H1 (cell line): ENCODE measurements around the gene CDH2. TPM values are rescaled to one million over a fixed set of nuclear protein-coding genes. Genes with fewer than 3 reads are reported as not detected.

Source experiments
- CTCF ChIA-PET: fragments of 300-600 bp; sonication (Branson Sonifier 250); formaldehyde crosslinking; loops from one replicate; lab custom pipeline; 2021; ENCODE audit not compliant: partially characterized antibody; lab: Charles Lee
- POLR2A ChIA-PET: fragments of 300-600 bp; sonication (Branson Sonifier 250); formaldehyde crosslinking; loops from one replicate; lab custom pipeline; 2021; ENCODE audit warnings: inconsistent platforms; ENCODE audit not compliant: partially characterized antibody; lab: Charles Lee
- DNase-seq, 2 experiments: peaks; one replicate each; pipeline versions ENCODE4 v3.0.0 to v3.0.0-alpha.2; 2010 to 2022; ENCODE audit warnings: low spot score in 2 of 2, low read depth in 1 of 2, mixed read lengths in 1 of 2
- FAIRE-seq: peaks from 2 replicates; lab custom pipeline; 2011; peaks lifted over from hg19 to GRCh38; lab: Jason Lieb, UNC
- H2AFZ ChIP-seq: 2 replicates; pipeline ENCODE4 v1.8.1; 2012; ENCODE audit warnings: low read length, inconsistent platforms
- H2AK5ac ChIP-seq: 2 replicates; pipeline ENCODE4 v1.6.1; 2013; ENCODE audit warnings: low read depth, low read length
- H2BK120ac ChIP-seq: replicated peaks from 2 replicates; pipeline ENCODE3; 2013; ENCODE audit warnings: low read depth, low read length, inconsistent platforms
- H2BK12ac ChIP-seq: 2 replicates; pipeline ENCODE4 v1.6.1; 2013; ENCODE audit warnings: low read depth, low read length
- H2BK15ac ChIP-seq: 2 replicates; pipeline ENCODE4 v1.6.1; 2013; ENCODE audit warnings: low read length
- H2BK20ac ChIP-seq: 2 replicates; pipeline ENCODE4 v1.6.1; 2013; ENCODE audit warnings: low read length
- H2BK5ac ChIP-seq: 2 replicates; pipeline ENCODE4 v1.6.1; 2013; ENCODE audit warnings: low read depth, low read length
- H3K14ac ChIP-seq: 2 replicates; pipeline ENCODE4 v1.6.1; 2013; ENCODE audit warnings: inconsistent platforms; ENCODE audit not compliant: insufficient read length
- H3K18ac ChIP-seq: 2 replicates; pipeline ENCODE4 v1.6.1; 2013; ENCODE audit warnings: low read length; ENCODE audit errors: extremely low read depth
- H3K23ac ChIP-seq: 2 replicates; pipeline ENCODE4 v1.6.1; 2013; ENCODE audit warnings: inconsistent platforms; ENCODE audit not compliant: insufficient read length
- H3K23me2 ChIP-seq: 2 replicates; pipeline ENCODE4 v1.6.1; 2013; ENCODE audit warnings: low read depth, low read length
- H3K27ac ChIP-seq: 2 replicates; pipeline ENCODE4 v1.6.1; 2011; ENCODE audit warnings: low read depth, low read length, inconsistent platforms
- H3K27me3 ChIP-seq, 4 experiments: replicated peaks in 1 of 4; 1 replicate in 1 of 4; 2 replicates in 3 of 4; pipeline versions ENCODE4 v1.6.1 to v1.8.1; 2011 to 2013; ENCODE audit warnings: low read length in 3 of 4, mild to moderate bottlenecking in 3 of 4, inconsistent platforms in 2 of 4, mixed read lengths in 2 of 4, moderate library complexity in 1 of 4; ENCODE audit not compliant: control insufficient read depth in 3 of 4, insufficient read depth in 3 of 4; ENCODE audit errors: extremely low read depth in 1 of 4
- H3K36me3 ChIP-seq, 4 experiments: 2 replicates each; pipeline versions ENCODE4 v1.6.1 to v1.8.1; 2011 to 2013; ENCODE audit warnings: mild to moderate bottlenecking in 4 of 4, low read length in 3 of 4, moderate library complexity in 2 of 4, control low read depth in 1 of 4, inconsistent platforms in 1 of 4; ENCODE audit not compliant: insufficient read depth in 4 of 4, control insufficient read depth in 2 of 4
- H3K4ac ChIP-seq: replicated peaks from 2 replicates; pipeline ENCODE3; 2013; ENCODE audit warnings: low read length, low read depth, mixed read lengths, inconsistent platforms; ENCODE audit not compliant: insufficient read length
- H3K4me1 ChIP-seq, 4 experiments: replicated peaks in 1 of 4; 1 replicate in 1 of 4; 2 replicates in 3 of 4; pipeline versions ENCODE4 v1.6.1 to v1.8.1; 2011 to 2013; ENCODE audit warnings: low read length in 3 of 4, inconsistent platforms in 2 of 4, mixed read lengths in 1 of 4; ENCODE audit not compliant: insufficient read depth in 4 of 4, control insufficient read depth in 3 of 4
- H3K4me2 ChIP-seq, 2 experiments: 2 replicates each; pipeline versions ENCODE4 v1.6.1 to v1.8.1; 2011 to 2013; ENCODE audit warnings: low read depth in 2 of 2, low read length in 2 of 2, control low read depth in 1 of 2, inconsistent platforms in 1 of 2, mild to moderate bottlenecking in 1 of 2; ENCODE audit not compliant: insufficient read depth in 1 of 2
- H3K4me3 ChIP-seq, 4 experiments: fragments of 200-600, 300-600 bp in 1 of 4; sonication (generic), shearing (Covaris generic), sonication (Bioruptor Twin) in 1 of 4; 2 replicates each; pipeline versions ENCODE4 v1.5.1 to v1.8.1; 2011 to 2016; ENCODE audit warnings: low read length in 4 of 4, low read depth in 3 of 4, control low read depth in 2 of 4, inconsistent platforms in 2 of 4, mild to moderate bottlenecking in 2 of 4, mixed read lengths in 1 of 4, moderate library complexity in 1 of 4; ENCODE audit not compliant: insufficient read depth in 2 of 4; ENCODE audit errors: extremely low read depth in 1 of 4
- H3K56ac ChIP-seq: replicated peaks from 2 replicates; pipeline ENCODE3; 2013; ENCODE audit warnings: low read depth, mild to moderate bottlenecking, mixed read lengths, low read length, inconsistent platforms; ENCODE audit not compliant: insufficient read length
- H3K79me1 ChIP-seq: 2 replicates; pipeline ENCODE4 v1.6.1; 2013; ENCODE audit warnings: low read depth, low read length, control low read depth
- H3K79me2 ChIP-seq, 2 experiments: 2 replicates each; pipeline versions ENCODE4 v1.6.1 to v1.8.1; 2012 to 2013; ENCODE audit warnings: low read length in 2 of 2, mild to moderate bottlenecking in 2 of 2, inconsistent platforms in 1 of 2; ENCODE audit not compliant: insufficient read depth in 2 of 2, control insufficient read depth in 1 of 2
- H3K9ac ChIP-seq, 4 experiments: replicated peaks in 1 of 4; 1 replicate in 1 of 4; 2 replicates in 3 of 4; pipeline versions ENCODE4 v1.6.1 to v1.8.1; 2011 to 2013; ENCODE audit warnings: low read depth in 3 of 4, low read length in 3 of 4, control low read depth in 2 of 4, mild to moderate bottlenecking in 2 of 4, moderate library complexity in 2 of 4, inconsistent platforms in 1 of 4; ENCODE audit errors: extremely low read depth in 1 of 4
- H3K9me3 ChIP-seq, 2 experiments: 2 replicates each; pipeline versions ENCODE4 v1.6.1 to v1.8.1; 2012 to 2013; ENCODE audit warnings: mild to moderate bottlenecking in 2 of 2, moderate library complexity in 2 of 2, control low read depth in 1 of 2, inconsistent platforms in 1 of 2, low read depth in 1 of 2, low read length in 1 of 2, mixed read lengths in 1 of 2; ENCODE audit not compliant: insufficient read depth in 2 of 2
- H4K20me1 ChIP-seq, 2 experiments: replicated peaks in 1 of 2; 2 replicates each; pipeline versions ENCODE3 to v1.8.1; 2011 to 2013; ENCODE audit warnings: inconsistent platforms in 2 of 2, low read length in 2 of 2, mild to moderate bottlenecking in 1 of 2; ENCODE audit not compliant: insufficient read depth in 2 of 2, control insufficient read depth in 1 of 2
- H4K5ac ChIP-seq: 2 replicates; pipeline ENCODE4 v1.6.1; 2013; ENCODE audit warnings: low read length, low read depth, mixed read lengths, inconsistent platforms; ENCODE audit not compliant: insufficient read length
- H4K8ac ChIP-seq: 2 replicates; pipeline ENCODE4 v1.8.0; 2013; ENCODE audit warnings: mild to moderate bottlenecking, moderate library complexity, low read length, inconsistent platforms; ENCODE audit not compliant: insufficient read depth; ENCODE audit errors: extremely low read depth
- H4K91ac ChIP-seq: replicated peaks from 2 replicates; pipeline ENCODE3; 2013; ENCODE audit warnings: low read length, mixed read lengths, inconsistent platforms; ENCODE audit not compliant: insufficient read length
- CREB1 ChIP-seq: IDR thresholded peaks from 2 replicates; pipeline ENCODE4 v1.6.1; 2012; ENCODE audit warnings: inconsistent platforms
- EP300 ChIP-seq, 2 experiments: IDR thresholded peaks; 1 replicate in 1 of 2; 2 replicates in 1 of 2; pipeline ENCODE4 v1.6.1; 2011 to 2012; ENCODE audit warnings: low read depth in 2 of 2, low read length in 2 of 2, mild to moderate bottlenecking in 2 of 2, borderline replicate concordance in 1 of 2, inconsistent platforms in 1 of 2, moderate library complexity in 1 of 2
- GABPA ChIP-seq: IDR thresholded peaks from 2 replicates; pipeline ENCODE4 v1.6.1; 2011; ENCODE audit warnings: mild to moderate bottlenecking, low read length, moderate library complexity, borderline replicate concordance; ENCODE audit not compliant: insufficient read depth
- KDM5A ChIP-seq: fragments of 200-600 bp; IDR thresholded peaks from 2 replicates; pipeline ENCODE4 v1.7.1; 2012; ENCODE audit warnings: mild to moderate bottlenecking, low read length, inconsistent platforms, mixed read lengths
- NANOG ChIP-seq: IDR thresholded peaks from 2 replicates; pipeline ENCODE4 v1.6.1; 2011; ENCODE audit warnings: low read length, low read depth, mild to moderate bottlenecking, inconsistent platforms; ENCODE audit not compliant: insufficient read depth, poor library complexity, severe bottlenecking
- SIRT6 ChIP-seq: IDR thresholded peaks from one replicate; pipeline ENCODE4 v1.7.1; 2012; ENCODE audit warnings: low read length, inconsistent platforms
- TEAD4 ChIP-seq: IDR thresholded peaks from 2 replicates; pipeline ENCODE4 v1.6.1; 2012; ENCODE audit warnings: low read depth, low read length, inconsistent platforms, mixed read lengths
- YY1 ChIP-seq: IDR thresholded peaks from 2 replicates; pipeline ENCODE4 v1.6.1; 2011; ENCODE audit warnings: low read depth, mild to moderate bottlenecking, low read length
- WGBS, 2 experiments: shearing (Covaris generic) in 1 of 2; methylation state at CpG; one replicate each; pipeline versions ENCODE4 v1.1.6 to v1.1.7; 2013 to 2015; ENCODE audit warnings: low lambda C conversion rate in 2 of 2, mixed read lengths in 2 of 2, inconsistent platforms in 1 of 2, low coverage in 1 of 2, missing lambda C conversion rate in 1 of 2; ENCODE audit not compliant: insufficient replicate concordance in 2 of 2, insufficient coverage in 1 of 2, insufficient read length in 1 of 2; ENCODE audit errors: extremely low coverage in 1 of 2, missing lambda C conversion rate in 1 of 2; 5-methylcytosine and 5-hydroxymethylcytosine counted together
- polyA plus RNA-seq, 7 experiments: library from polyadenylated mRNA; depleted of rRNA in 3 of 7; stranded (reverse) in 5 of 7; unstranded in 2 of 7; fragments of >200 nt in 5 of 7; fragments of 200-250 nt in 2 of 7; gene quantifications; 1 replicate in 5 of 7; 2 replicates in 1 of 7; 4 replicates in 1 of 7; pipeline versions ENCODE4 v1.2.1 to v1.2.3, GENCODE V29; 2011 to 2013; ENCODE audit warnings: missing spikeins in 2 of 7, mixed read lengths in 2 of 7
- total RNA-seq: library from RNA; stranded (reverse); fragmentation: NEBNext Ultra II Directional; extraction: Animal tissue kit (Norgen Biotek cat#: 25700); gene quantifications from 2 replicates; pipeline ENCODE4 v1.2.1, GENCODE V29; 2021

The CDH2 gene
- total and polyA plus RNA-seq, 2 of the 8 experiments (the other 6 are each of a cell fraction or from before 2014, with no cell fraction given): 15.0 to 56.5 TPM

DNA sequence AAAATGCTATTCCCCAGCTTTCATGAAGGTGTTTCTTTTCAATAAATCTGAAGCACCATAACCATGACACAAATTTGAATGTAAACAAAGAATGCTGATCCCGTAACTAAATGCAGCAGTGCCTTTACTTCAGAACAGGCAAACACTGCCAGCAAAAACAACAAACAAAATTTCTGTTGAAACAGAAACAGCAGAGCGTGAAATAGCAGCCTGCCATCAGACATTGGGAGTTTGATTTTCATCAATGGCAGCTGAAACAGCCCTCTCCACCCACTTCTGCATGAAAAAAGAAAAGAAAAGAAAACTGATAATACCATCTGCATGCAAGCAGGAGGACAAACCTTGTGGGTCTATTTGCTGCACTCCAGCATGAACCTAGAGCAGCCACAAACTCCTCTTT lies 128.3 kb downstream of the CDH2 start:
- Histone ChIP-seq H3K14ac (no peak overlapping the region), H3K23me2 (no peaks in the 10 kb centered on the region), H3K9me3 (peaks cover 0 to 3% of the 10 kb centered on the region in 2 experiments; a peak in 1 of 4 replicates), H2AFZ (no peak overlapping the region), H4K5ac (no peak overlapping the region), H3K18ac (no peak overlapping the region), H4K91ac (no peak overlapping the region), H3K56ac (no peak overlapping the region), H2BK5ac (no peak overlapping the region), H2BK12ac (no peak overlapping the region), H3K23ac (no peak overlapping the region), H3K4me2 (0 out of 4 replicates have a peak overlapping the region, but pooled peaks of 1 of the 2 experiments have one; percentile 23), H4K20me1 (no peaks in the 10 kb centered on the region), H3K4ac (no peak overlapping the region), H3K79me1 (no peaks in the 10 kb centered on the region), H3K4me3 (no peak overlapping the region), H3K79me2 (no peaks in the 10 kb centered on the region), H3K27me3 (no peaks in the 10 kb centered on the region), H3K36me3 (no peaks in the 10 kb centered on the region), H3K4me1 (peaks cover 0 to 20% (median 3%) of the 10 kb centered on the region in 4 experiments; a peak in 2 of 7 replicates), H2BK15ac (no peak overlapping the region), H4K8ac (no peak overlapping the region), H2AK5ac (no peak overlapping the region), H2BK120ac (no peak overlapping the region), H3K27ac (no peak overlapping the region), H3K9ac (no peak overlapping the region), H2BK20ac (no peak overlapping the region)
- ChIA-PET CTCF (no interaction called here), POLR2A (interaction anchor here (0.6 kb wide), 1 partner anchor 171 kb away, joined by 4 read pairs; no protein-coding TSS in a partner anchor)
- TF ChIP-seq CREB1 (no peak), SIRT6 (no peak), TEAD4 (no peak), GABPA (no peak), KDM5A (no peak), EP300 (IDR thresholded peaks at IDR 0.05; ENCODE audit: borderline replicate concordance in 1 of 2, low read depth in 2 of 2, low read length in 2 of 2) (no peak), YY1 (no peak), NANOG (no peak)
- 77% methylated on average over 2 of the region's 2 CpGs; no CpG with 5 or more reads in 1 of the 2 experiments for WGBS, 2 experiments
- FAIRE-seq (no peak), DNase-seq (no peak)
